NOMO-1 treated with dmso at 0.1 percent for 144 hours (cell line): Measurements from ENCODE around the gene CDH13.

Experiments used
- DNase-seq: peaks from one replicate; lab custom pipeline; 2025; ENCODE audit not compliant: unreplicated experiment; lab: John Stamatoyannopoulos, UW

CDH13 gene

DNA sequence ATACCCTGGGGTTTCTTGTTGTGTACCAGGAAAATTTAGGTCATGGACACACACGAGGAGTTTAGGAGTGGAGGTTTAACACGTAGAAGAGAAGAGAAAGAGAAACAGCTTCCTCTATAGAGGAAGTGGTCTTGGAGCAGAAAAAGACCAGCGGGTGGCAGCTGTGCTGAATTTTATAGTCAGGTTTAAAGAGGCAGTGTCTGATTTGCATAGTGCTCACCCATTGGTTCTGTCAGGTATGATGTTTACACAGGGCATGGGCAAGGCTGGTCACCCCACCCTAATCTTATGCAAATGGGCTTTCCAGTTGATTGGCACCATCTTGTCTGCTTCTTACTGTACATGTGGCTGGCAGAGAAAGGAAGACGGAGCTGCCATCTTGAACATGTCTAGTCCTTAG is 309.0 kb downstream of the CDH13 start:
- DNase-seq = no peak

DNA sequence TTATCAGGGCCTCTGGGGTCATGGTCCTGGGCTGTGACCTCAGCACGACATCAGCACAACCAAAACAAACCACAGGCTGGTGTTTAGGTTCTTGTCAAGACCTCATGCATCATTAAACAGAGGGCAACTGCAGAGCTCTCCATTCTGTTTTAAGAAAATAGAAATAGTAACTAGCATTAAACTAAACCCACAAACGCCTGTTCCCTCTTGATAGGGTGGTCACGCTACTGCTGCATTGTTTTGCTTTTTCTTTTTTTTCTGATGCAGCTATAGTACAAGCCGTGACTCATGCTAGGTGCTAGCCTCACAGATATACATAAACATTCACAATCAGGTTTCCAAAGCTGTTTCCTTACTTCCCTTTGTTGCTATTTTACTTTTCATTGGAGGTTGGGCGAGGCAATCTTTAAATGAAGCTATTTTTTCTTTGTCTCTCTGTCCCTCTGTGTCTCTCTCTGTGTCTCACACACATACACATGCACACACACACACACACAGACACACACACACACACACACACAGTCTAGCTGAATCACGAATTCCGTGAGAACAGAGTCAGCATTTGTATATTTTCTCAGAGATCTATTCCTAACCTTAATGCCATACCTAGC is 310.3 kb downstream of the CDH13 start:
- DNase-seq = no peak

GRCh38 chr16:82937926-82938520 is 311.3 kb downstream of the CDH13 start:
- DNase-seq = no peak

GRCh38 chr16:82943371-82943770 is 316.6 kb downstream of the CDH13 start:
- DNase-seq = no peak

DNA sequence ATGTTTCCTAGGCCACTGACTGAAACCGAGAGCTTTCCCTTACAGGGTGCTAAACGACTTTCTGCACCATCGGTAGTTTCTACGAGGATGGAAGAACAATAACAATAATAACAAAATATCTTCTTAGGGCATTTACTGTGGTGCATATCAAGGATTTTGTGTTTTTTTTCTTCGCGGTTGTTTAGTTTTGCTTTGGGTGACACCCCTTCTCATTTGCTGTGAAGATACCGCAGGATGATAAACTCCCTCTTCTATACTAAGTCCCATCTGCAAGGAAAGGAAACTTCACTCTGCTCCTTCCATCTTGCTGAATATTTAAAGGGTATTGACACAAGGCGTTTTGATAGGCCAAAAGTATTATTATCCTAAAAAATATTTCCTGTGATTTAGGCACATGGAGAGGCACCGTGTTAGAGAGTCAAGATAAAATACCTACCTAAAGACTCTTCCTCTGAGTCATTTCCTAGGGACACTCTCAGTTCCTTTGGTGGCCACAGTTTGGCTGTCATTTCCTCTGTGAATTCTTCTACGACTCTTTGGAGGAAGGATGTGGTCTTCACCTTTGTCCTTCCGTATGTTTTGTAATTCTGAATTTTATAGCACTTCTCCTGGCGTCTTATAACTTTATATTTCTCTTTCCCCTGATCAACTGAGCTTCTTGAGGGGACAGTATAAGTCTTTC is 318.8 kb downstream of the CDH13 start:
- DNase-seq = no peak

DNA sequence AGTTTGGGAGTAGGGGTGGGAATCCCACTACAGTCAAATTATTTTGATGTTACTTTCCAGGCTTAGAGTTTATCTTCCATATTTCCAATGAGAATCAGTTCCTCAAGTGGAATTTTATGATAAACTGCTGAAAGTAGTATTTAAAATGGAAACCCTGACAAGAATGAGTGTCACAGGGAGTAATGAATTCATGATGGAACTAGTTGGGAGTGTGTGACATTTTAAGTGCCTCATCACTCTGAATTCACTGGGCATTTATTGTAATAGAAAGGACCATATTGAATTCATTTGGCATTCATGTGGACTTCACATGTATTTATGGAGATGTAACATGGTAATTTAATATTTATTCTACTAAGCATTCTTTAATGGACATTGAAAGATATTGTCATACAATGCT is 320.9 kb downstream of the CDH13 start:
- DNase-seq = no peak

DNA sequence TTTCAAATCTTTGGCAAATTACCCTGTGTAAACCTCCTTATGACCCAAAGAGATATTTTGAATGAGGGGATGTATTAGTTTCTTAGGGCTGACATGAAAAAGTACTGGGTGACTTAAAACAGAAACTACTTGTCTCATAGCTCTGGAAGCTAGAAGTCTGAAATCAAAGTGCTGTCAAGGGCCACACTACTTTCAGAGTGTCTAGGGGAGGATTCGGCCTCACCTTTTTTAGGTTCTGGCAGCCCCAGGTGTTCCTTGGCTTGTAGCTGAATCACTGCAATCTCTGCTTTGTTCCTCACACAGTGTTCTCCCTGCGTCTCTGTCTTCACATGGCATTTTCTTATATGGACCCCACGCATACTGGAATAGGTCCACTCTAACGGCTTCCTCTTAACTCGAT is 322.2 kb downstream of the CDH13 start:
- no peak for DNase-seq

- no peak for DNase-seq
These were observed 326.7 kb downstream of the CDH13 start for GRCh38 chr16:82953517-82953916.

- DNase-seq = no peak
These were observed 327.6 kb downstream of the CDH13 start for GRCh38 chr16:82954224-82954929.

GRCh38 chr16:82955741-82956348 is 329.1 kb downstream of the CDH13 start:
- no peak for DNase-seq

GRCh38 chr16:82957212-82957611 is 330.4 kb downstream of the CDH13 start:
- DNase-seq = no peak

DNA sequence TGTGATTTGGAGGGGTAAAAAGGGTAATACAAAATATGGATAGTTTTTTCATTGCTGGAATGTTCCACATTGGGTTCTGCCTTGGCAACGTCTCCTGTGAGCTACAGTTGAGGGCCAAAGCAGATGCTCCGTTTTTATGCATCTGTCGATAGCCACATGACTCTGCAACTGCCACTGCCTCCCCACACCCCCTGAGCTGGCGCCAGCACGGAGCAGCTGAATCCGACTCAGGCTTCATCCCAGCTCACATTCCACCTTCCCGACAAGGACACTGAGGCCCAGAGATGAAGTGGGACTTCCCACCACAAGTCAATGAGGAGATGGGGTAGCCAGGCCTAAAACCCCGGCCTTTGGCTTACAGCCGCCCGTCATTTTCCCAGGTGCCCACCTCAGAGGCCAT is 334.1 kb downstream of the CDH13 start:
- DNase-seq = no peak

- DNase-seq = no peak
These were observed 336.9 kb downstream of the CDH13 start for GRCh38 chr16:82963653-82964052.

DNA sequence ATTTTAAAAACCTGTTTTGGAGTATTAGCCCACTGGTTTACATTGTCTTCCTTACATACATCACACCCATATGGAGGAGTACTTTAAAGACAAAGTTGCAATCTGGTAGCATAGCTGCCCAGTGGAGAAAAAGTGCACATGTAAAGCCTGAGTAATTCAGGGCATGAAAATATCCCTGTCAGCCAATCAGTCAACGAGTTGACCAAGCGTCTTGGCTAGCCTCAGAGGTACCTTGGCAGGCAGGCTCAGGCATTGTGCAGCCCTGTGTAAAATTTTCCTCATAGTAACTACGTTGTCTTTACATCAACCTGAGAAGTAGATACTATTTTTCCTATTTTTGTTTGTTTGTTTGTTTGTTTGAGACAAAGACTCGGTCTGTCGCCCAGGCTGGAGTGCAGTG is 339.0 kb downstream of the CDH13 start:
- DNase-seq = no peak

DNA sequence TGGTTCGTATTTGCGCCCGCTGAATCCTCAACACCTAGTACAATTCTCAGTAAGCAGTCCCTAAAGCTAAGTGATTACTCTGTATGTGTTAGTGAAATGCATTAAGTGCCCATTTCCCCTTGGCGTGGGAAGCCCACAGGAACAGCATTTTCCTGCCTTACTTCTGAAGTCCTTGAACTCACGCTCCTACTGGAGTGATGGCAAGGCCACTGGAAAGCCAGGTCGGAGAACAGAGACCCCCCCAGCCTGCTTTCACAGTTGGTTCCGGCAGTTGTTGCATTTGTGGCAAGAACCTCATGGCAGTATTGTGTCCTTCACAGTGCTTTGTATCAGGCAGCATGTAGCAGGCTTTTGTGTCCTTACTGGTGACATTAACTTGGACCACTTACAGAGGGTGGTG is 340.7 kb downstream of the CDH13 start:
- DNase-seq = no peak

DNA sequence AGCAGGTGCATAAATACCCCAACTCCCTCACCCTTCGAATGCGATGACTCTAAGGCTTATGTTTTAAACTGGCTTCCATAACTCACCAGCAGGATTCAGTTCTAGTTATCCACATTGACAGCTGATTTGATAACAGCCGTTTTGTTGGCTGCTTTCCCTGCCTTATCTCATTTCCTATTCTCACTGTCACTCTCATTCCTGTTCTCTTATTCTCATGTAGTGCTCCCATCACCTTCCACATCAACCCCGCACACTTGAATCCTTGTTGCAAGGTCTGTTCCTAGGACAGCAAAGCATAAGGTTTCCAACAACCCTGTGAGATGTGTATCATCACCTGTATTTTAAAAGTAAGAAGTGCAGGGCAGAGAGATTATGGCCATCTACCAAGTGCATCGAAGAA is 344.4 kb downstream of the CDH13 start:
- DNase-seq = no peak

- no peak for DNase-seq
These were observed 345.7 kb downstream of the CDH13 start for GRCh38 chr16:82972331-82972919.

- DNase-seq = no peak
These were observed 352.8 kb downstream of the CDH13 start for GRCh38 chr16:82979406-82980111.

DNA sequence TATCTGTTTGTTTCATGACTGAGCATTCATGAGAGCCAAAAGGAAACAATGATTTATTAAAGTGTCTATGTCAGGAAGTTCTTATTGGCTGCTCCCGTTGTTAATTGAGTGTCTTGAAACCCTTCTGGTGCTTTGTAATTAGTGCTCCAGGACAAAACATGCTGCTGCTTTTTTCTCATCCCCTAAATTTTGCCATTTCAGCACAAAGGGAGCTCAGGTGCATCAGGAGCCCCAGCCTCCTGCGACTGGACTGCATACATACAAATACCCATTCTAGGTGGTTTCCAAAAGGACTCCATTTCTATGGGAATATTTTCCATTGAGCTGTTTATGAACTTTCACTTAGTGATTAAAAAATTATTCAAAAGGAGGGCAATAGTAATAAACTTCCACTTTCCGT is 354.0 kb downstream of the CDH13 start:
- DNase-seq = no peak

GRCh38 chr16:82987767-82988166 is 361.0 kb downstream of the CDH13 start:
- no peak for DNase-seq

- no peak for DNase-seq
These were observed 363.4 kb downstream of the CDH13 start for GRCh38 chr16:82990155-82990554.
